ENCODE data around the gene CNKSR3. TPM values are rescaled to one million over a fixed set of nuclear protein-coding genes. Genes with fewer than 3 reads are reported as not detected.

CNKSR3 gene
- total and polyA plus RNA-seq, 12 donors, result 4.2 to 42.2 (median 24.1) TPM

GRCh38 chr6:154358019-154358545 lies 152.4 kb downstream of the CNKSR3 start:
- ATAC-seq, result no peak
- 87 to 97% methylated on average over 5 of the region's 5 CpGs for whole genome bisulfite sequencing, 2 donors
- H3K9me3 ChIP-seq, result no peaks in the 10 kb centered on the region

GRCh38 chr6:154356690-154357089 lies 153.8 kb downstream of the CNKSR3 start, which contains the start of gene IPCEF1:
IPCEF1 (minus strand) TSS chr6:154356803; CDS start chr6:154265947, 90,856 bp downstream.
- TF ChIP-seq CTCF (IDR thresholded peaks at IDR 0.05), result no peak
- DNase-seq (no peak), ATAC-seq (peak in 6 of 8 donors; percentile 24 to 68 (median 58))
- Histone ChIP-seq H3K36me3 (no peaks in the 10 kb centered on the region), H3K4me1 (peaks cover 0 to 49% (median 0%) of the 10 kb centered on the region in 9 donors), H3K27ac (peak within 1 kb of the TSS in 3 of 10 donors; percentile 3 to 74 (median 35)), H3K27me3 (no peaks in the 10 kb centered on the region), H3K4me3 (peak within 1 kb of the TSS in 1 of 10 donors; percentile 32), H3K9me3 (no peaks in the 10 kb centered on the region)
- intact Hi-C loops (cut with DNase I), result no loop called here
- 73 to 76% methylated on average over 3 of the region's 3 CpGs for WGBS, 2 donors

More at GRCh38 chr6:154358019-154358545, 152.4 kb downstream of the CNKSR3 start:
- no peak for DNase-seq
- H3K36me3 ChIP-seq, result no peaks in the 10 kb centered on the region
- H3K4me3 ChIP-seq, result no peak overlapping the region
- peaks cover 0 to 41% (median 0%) of the 10 kb centered on the region in 9 donors for H3K4me1 ChIP-seq
- no peaks in the 10 kb centered on the region for H3K27me3 ChIP-seq
- intact Hi-C loops (cut with DNase I), result no loop called here
- no peak for TF ChIP-seq CTCF (IDR thresholded peaks at IDR 0.05)
- H3K27ac ChIP-seq, result no peak overlapping the region

- 87 to 89% methylated on average over 2 of the region's 2 CpGs for WGBS, 2 donors
- ATAC-seq (no peak), DNase-seq (no peak)
- Histone ChIP-seq H3K4me3 (peak overlapping the region in 1 of 10 donors; percentile 32), H3K9me3 (no peaks in the 10 kb centered on the region), H3K36me3 (no peaks in the 10 kb centered on the region), H3K27ac (peak overlapping the region in 3 of 10 donors; percentile 3 to 74 (median 35)), H3K27me3 (no peaks in the 10 kb centered on the region), H3K4me1 (peaks cover 0 to 49% (median 0%) of the 10 kb centered on the region in 9 donors)
- no peak for TF ChIP-seq CTCF (IDR thresholded peaks at IDR 0.05)
- intact Hi-C loops (cut with DNase I), result no loop called here
These were observed 154.4 kb downstream of the CNKSR3 start for GRCh38 chr6:154356113-154356512.

- H3K27ac ChIP-seq, result peak overlapping the region in 1 of 10 donors; percentile 60
- DNase-seq, result no peak
- peaks cover 0 to 45% (median 0%) of the 10 kb centered on the region in 9 donors for H3K4me1 ChIP-seq
- H3K36me3 ChIP-seq, result no peaks in the 10 kb centered on the region
- no peak for TF ChIP-seq CTCF (IDR thresholded peaks at IDR 0.05)
- 97 to 98% methylated on average over 8 of the region's 8 CpGs for WGBS, 2 donors
- H3K4me3 ChIP-seq, result peak overlapping the region in 1 of 10 donors; percentile 29
- H3K27me3 ChIP-seq, result no peaks in the 10 kb centered on the region
- H3K9me3 ChIP-seq, result no peaks in the 10 kb centered on the region
- ATAC-seq, result no peak
- intact Hi-C loops (cut with DNase I), result no loop called here
These were observed 156.2 kb downstream of the CNKSR3 start for GRCh38 chr6:154354265-154354777.

Data from heart right ventricle (tissue), 16 donors.